ENCODE results near the gene SDHC. TPM values are rescaled to one million over a fixed set of nuclear protein-coding genes. Genes with fewer than 3 reads are reported as not detected.

SDHC gene, protein sequence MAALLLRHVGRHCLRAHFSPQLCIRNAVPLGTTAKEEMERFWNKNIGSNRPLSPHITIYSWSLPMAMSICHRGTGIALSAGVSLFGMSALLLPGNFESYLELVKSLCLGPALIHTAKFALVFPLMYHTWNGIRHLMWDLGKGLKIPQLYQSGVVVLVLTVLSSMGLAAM
- 20.9 and 31.2 TPM in 2 replicates for total RNA-seq

DNA sequence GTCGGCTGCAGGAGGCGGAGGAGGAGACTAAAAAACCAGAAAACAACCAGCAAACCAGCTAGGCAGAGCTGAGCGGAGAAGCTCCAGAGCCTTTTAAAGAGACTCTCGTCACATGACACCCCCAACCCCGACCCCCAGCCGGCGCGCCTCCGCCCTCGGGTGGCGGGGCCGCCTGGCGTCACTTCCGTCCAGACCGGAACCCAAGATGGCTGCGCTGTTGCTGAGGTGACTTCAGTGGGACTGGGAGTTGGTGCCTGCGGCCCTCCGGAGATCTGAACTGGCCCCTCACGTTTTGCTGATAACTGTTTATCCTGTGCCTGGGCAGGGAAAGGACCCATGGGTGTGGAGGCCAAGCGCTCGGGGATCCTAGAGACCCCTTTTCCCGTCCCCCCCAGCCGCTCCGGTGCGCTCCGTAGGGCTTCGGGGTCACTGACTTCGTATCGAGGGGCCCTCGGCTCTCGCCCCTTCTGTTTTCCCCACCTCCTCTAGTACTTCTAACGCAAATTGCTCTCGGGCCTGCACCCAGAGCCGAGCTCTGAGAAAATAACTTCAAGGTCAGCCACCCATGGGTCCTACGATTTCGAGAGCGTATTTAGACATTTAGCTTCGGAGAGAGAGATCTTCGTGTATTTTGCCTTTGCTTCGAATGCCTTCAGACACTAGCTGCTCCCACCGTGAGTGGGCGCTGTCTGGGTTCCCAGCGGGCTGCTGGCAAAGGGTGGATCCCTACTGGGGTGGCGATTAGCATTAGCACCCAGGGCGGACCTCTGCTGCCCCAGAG, at the start of gene SDHC:
TSS of gene SDHC (plus strand) at position 181 of the 781 bp plus-strand sequence. CDS start at position 206, 25 bp downstream.

DNA sequence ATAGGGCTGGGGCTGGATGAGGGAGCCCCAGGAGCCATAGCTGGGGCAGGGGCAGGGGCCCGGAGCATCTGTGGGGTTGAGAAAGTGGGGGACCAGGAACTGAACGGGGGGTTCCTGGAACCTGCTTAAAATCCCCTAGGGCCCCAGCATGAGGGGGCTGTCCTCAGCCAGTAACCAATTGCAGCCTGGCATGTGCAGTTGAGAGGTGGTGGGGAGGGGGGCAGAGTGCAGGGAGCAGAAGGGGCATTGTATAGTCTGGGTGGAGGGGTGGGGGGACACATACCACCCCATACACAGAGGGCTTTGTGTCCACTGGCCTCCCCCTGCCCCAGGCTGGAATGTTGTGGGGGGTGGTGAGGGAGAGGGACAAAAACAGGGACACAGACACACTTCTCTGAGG, 4.3 kb upstream of the SDHC start, which contains the start of gene MPZ:
TSS of gene MPZ (minus strand) at position 101 of the 400 bp plus-strand sequence. CDS start at position 38, 63 bp downstream.

DNA sequence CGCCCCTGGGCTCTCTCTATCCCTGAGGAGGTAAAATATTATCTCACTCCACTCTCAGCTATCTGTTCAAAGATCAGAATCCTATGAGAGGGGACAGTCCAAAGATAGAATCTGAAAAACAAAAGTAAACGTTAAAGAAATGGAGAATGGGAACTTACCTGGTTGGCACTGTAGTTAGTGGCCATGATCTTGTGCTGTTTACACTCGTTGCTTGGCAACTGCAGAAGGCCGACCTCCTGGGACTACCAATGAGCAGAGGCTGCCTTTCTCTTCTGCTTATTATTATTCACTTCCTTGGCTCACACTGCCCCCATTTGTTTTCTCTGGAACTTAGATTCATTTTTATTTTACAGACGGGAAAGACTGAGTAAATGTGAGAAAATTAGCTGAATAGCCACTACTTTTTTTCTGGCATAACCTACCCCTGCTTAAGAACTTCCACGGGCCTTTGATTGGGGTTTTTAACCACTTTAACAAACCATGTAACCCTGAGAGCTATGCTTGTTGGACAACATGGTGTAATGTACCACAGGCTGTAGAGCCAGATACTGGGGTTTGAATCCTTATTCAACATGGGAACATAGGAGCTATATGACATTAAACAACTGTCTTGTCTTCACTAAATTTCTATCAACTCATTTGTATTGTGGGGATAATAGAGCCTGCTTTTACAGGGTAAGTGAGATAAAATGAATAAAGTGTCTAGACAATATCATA, 53.7 kb downstream of the SDHC start, which contains the start of gene CFAP126:
TSS of gene CFAP126 (minus strand) at position 193 of the 717 bp plus-strand sequence. CDS start at position 185, 8 bp downstream.

Other genes with a start within 250 kb of the SDHC start
- gene ARHGAP30, start 244.5 kb upstream of the SDHC start, total RNA-seq: not detected in 2 replicates
- 0.12 TPM in 1 of 2 replicates, not detected in the other for gene NECTIN4, start 224.8 kb upstream of the SDHC start, total RNA-seq
- gene KLHDC9, start 216.0 kb upstream of the SDHC start, total RNA-seq: 0.58 and 3.3 TPM in 2 replicates
- gene PFDN2, start 196.3 kb upstream of the SDHC start, total RNA-seq: 39.3 and 49.1 TPM in 2 replicates
- gene NIT1, start 196.3 kb upstream of the SDHC start, total RNA-seq: 20.6 and 24.7 TPM in 2 replicates
- 18.0 and 18.2 TPM in 2 replicates for gene DEDD, start 181.7 kb upstream of the SDHC start, total RNA-seq
- gene UFC1, start 160.4 kb upstream of the SDHC start, total RNA-seq: 81.6 and 105 TPM in 2 replicates
- 9.0 and 10.4 TPM in 2 replicates for gene USP21, start 154.9 kb upstream of the SDHC start, total RNA-seq
- gene PPOX, start 148.0 kb upstream of the SDHC start, total RNA-seq: 6.5 and 11.8 TPM in 2 replicates
- 23.6 and 26.8 TPM in 2 replicates for gene B4GALT3, start 136.9 kb upstream of the SDHC start, total RNA-seq
- gene ADAMTS4, start 115.3 kb upstream of the SDHC start, total RNA-seq: 1.8 and 3.4 TPM in 2 replicates
- gene NDUFS2, start 112.0 kb upstream of the SDHC start, total RNA-seq: 84.6 and 90.7 TPM in 2 replicates
- gene FCER1G, start 99.1 kb upstream of the SDHC start, total RNA-seq: not detected in 2 replicates
- not detected in 2 replicates for gene APOA2, start 90.8 kb upstream of the SDHC start, total RNA-seq
- gene TOMM40L, start 88.3 kb upstream of the SDHC start, total RNA-seq: 2.5 and 5.8 TPM in 2 replicates
- gene NR1I3, start 76.2 kb upstream of the SDHC start, total RNA-seq: not detected in 2 replicates
- not detected in 2 replicates for gene PCP4L1, start 55.6 kb upstream of the SDHC start, total RNA-seq
- gene MPZ, start 4.4 kb upstream of the SDHC start, total RNA-seq: 0.23 and 0.34 TPM in 2 replicates
- gene CFAP126, start 53.5 kb downstream of the SDHC start, total RNA-seq: not detected in 2 replicates
- gene FCGR2A, start 191.1 kb downstream of the SDHC start, total RNA-seq: 0.17 and 3.0 TPM in 2 replicates
- gene HSPA6, start 210.2 kb downstream of the SDHC start, total RNA-seq: 0.09 and 0.35 TPM in 2 replicates
- gene FCGR3A, start 235.4 kb downstream of the SDHC start, total RNA-seq: not detected in 2 replicates

All from pericardium fibroblast (primary cell).